Measurements from ENCODE around the gene CLMN.
A peak's percentile ranks its signal among the peaks of the same experiment; 100 is the strongest.

CLMN gene

DNA sequence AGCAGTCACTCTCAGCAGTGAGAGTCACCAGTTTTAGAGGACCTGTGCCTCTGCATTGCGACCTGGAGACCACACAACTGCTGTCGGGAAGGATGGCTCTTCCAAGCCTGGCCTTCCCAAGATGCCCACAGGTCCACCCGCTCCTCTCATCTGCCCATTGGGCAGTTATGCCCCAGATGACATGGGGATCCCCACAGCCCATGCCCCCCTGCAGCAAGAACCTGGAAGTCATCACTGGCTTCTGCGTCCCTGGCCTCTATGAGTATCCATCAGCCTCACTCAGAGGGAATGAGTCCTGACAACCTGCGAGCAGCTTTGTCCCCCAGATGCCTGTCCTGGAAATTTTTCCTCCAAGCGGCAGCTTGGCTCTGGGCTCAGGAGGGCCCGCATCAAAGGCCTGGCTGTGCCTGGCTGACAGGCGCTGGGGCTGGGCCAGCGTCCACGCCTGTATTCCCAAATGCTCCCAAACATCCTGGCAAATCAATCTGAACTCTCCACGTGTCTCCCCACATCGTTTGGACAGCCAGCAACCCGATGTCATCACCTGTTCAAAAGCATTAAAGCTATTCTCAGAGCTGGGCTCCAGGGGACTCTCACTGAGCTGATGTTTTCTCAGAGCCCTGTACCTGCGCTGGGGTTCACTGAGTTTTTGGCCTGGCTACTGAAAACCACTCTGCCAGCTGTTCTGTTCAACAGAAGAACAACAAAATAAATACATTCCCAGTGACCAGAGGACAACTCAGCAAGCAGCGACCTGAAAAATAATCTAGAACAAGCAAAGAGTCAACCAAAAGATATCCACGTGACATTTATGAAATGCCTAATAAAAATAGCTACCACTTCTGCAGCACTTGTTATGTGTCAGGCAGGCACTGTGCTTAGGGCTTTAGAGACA is 57.8 kb downstream of the CLMN start:
- no peak for DNase-seq (ENCODE audit: low read depth)

GRCh38 chr14:95260537-95261361 is 59.0 kb downstream of the CLMN start:
- DNase-seq (ENCODE audit: low read depth), result peak; percentile 68

DNA sequence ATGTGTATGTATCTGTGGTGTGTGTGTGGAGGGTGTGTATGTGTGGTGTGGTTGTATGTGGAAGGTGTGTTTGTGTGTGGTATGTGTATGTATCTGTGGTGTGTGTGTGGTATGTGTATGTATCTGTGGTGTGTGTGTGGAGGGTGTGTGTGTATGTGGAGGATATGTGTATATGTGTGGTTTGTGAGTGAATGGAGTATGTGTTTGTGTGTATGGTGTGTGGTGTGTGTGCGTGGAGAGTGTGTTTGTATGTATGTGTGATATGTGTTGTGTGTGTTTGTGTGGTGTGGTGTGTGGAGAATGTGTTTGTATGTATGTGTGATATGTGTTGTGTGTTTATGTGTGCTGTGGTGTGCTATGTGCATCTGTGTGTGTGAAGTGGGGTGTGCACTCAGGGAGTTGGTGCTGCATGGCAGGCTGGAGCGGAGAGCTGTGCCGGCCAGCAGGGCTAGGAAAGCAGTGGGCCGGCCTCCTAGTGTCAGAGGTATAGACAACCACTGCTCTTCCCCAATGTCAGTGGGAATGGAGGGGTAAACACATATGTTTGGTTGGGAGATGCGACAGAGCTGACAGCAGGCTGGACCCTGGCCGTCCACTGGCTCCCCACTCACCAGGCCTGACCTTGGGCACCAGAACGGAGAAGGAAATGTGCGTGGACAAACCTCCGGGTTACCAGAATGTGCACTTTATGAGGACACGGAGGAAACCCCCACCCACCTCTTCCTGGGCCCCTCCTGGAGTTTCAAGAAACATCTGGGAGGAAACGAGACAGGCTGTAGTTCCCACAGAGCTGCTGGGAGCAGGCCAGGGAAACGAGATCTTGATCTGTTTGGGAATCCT is 60.7 kb downstream of the CLMN start:
- DNase-seq (ENCODE audit: low read depth), result no peak

DNA sequence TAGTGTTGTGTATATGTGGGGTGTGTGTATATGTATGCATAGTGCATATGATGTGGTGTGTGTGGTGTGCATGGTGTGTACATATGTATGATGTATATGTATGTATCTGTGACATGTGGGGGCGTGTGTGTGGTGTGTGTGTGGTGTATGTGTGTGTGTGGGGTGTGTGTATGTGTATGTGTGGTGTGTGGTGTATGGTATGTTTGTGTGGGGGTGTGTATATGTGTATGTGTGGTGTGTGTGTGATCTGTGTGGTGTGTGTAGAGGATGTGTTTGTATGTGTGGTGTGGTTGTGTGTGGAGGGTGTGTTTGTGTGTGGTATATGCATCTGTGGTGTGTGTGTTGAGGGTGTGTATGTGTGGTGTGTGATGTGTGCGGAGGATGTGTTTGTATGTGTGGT is 61.6 kb downstream of the CLMN start:
- DNase-seq (ENCODE audit: low read depth), result no peak

GRCh38 chr14:95257521-95257920 is 62.2 kb downstream of the CLMN start:
- no peak for DNase-seq (ENCODE audit: low read depth)

- no peak for DNase-seq (ENCODE audit: low read depth)
Observed at GRCh38 chr14:95256776-95257060, 63.0 kb downstream of the CLMN start.

- DNase-seq (ENCODE audit: low read depth), result no peak
Observed at GRCh38 chr14:95256002-95256775, 63.5 kb downstream of the CLMN start.

GRCh38 chr14:95255487-95255886 is 64.2 kb downstream of the CLMN start:
- no peak for DNase-seq (ENCODE audit: low read depth)

DNA sequence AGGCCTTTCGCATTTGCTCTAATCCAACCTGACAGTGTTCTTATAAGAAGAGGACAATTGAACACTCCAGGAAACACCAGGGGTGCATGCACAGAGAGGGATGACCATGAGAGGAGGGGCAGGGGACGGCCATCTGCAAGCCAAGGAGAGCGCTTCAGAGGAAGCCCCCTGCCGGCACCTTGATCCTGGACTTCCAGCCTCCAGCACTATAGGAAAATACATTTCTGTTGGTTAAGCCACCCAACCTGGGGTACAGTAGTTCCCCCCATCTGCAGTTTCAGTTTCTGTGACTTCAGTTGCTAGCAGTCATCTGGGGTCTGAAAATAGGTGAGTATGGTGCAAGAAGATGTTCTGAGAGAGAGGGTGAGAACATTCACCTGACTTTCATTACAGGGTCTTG is 64.7 kb downstream of the CLMN start:
- DNase-seq (ENCODE audit: low read depth), result no peak

DNA sequence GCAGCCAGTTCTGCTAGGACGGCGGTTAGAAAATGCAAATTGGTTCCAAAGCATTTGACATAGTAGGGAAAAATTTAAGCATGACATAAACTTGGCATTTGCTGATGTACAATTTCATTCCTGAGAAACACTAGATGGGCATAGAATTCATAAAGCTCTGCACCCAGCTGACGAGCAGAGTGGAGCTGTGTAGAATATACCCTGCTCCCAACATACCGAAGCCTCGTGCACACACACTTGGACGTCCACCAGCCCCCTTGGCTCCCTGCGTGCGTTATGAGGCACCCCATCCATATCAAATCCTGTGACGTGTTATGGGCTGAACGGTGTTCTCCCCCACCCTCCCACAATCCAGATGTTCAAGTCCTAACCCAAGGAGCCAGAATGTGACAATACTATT is 65.4 kb downstream of the CLMN start:
- no peak for DNase-seq (ENCODE audit: low read depth)

DNA sequence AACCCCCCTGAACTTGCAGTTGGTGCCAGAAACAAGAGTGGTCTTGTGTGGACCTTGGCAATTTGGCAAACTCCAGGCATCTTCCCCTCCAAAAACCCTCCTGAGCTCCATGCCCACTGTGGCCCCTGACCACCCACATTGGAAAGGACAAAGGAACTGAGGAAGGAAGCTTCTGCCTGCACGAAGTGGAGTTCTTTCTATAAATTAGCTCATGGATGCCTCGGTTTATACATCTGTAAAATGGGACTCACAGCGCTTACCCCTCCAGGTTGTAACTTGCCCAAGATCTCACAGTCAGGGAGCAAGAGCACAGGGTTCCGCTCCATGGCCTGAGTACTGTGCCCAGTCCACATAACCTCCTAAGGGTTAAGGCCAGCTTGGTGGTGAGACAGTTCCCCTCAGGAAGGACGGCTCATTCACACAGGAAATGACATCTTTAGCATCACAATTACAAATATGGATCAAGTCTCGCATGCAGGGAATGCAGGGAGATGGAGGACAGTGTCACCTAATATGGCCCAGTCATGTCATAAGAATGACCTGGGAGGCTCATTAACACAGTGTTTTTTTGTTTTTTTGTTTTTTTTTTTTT is 66.6 kb downstream of the CLMN start:
- DNase-seq (ENCODE audit: low read depth), result no peak

- no peak for DNase-seq (ENCODE audit: low read depth)
Observed at GRCh38 chr14:95252219-95252618, 67.5 kb downstream of the CLMN start.

DNA sequence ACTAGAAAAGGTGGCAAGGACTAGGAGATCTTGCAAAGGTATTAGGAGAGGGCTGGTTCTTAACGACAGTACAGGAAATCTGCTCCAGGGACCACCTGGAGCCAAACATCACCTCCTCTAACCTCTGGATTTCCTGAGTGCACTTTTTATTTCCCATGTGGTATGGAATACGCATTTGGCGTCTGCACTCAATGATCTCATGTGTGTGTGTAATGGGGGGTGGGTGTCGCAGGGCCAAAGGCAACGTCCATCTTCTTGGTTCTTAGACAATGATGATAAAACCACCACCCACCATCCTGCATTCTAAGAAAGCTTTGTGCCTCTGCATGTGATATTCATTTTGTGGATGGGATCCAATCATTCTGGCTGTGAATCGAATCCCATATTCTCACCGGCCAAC is 68.8 kb downstream of the CLMN start:
- no peak for DNase-seq (ENCODE audit: low read depth)

GRCh38 chr14:95250140-95250769 is 69.5 kb downstream of the CLMN start:
- DNase-seq (ENCODE audit: low read depth), result no peak

DNA sequence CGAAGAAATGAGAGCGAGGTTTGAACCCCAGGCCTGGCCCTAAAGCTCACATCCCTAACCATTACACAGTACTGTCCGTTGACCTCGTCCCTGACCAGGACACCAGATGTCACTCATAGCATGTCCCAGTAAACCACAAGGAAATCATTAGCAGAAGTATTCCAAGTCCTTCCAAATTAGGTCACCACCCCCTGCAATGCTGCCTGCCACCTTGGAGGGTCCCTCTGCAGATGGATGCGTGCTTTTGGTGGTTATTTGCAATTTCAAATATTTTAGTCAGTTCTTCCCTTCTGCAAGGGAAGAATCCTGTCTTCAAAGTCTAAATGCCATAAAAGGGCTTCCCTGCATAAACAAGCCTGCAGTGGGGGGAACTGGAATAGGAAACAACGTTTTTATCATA is 71.3 kb downstream of the CLMN start:
- DNase-seq (ENCODE audit: low read depth), result no peak

DNA sequence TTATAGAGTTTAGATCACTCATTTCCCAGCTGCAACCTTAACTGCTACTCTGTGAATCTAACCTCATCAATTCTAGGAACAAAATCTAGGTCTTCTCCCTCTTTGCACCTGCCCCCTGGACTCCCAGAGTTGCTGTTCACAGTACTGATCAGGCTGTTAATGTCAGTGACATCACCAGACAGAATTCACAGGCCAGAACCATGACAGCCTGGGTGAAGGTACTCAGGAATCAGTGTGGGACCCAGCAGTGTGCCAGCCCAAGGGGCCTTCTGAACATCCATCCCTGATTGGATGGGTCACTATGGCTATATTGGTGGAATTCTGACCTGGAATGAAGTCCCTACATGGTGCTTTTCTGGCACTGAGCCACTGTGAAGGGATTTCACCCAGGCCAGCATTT is 72.8 kb downstream of the CLMN start:
- no peak for DNase-seq (ENCODE audit: low read depth)

- DNase-seq (ENCODE audit: low read depth), result no peak
Observed at GRCh38 chr14:95245334-95245733, 74.4 kb downstream of the CLMN start.

DNA sequence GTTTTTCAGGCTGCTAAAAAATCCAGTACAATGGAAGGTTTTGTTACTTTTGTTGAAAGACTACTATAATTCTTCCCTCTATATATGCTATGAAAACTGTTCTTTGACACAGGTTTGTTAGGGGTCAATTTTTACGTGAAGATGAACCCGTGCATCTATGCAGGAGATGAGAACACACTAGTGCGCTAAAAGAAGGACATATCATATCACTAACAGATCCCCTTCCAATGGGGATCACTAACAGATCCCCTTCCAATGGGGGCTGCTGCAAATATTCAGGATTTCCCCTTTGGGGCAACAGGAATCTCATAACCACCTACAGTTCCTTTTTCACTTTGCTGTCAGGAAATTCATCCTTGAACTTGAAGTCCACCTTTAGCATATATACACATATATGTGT is 75.1 kb downstream of the CLMN start:
- DNase-seq (ENCODE audit: low read depth), result no peak

DNA sequence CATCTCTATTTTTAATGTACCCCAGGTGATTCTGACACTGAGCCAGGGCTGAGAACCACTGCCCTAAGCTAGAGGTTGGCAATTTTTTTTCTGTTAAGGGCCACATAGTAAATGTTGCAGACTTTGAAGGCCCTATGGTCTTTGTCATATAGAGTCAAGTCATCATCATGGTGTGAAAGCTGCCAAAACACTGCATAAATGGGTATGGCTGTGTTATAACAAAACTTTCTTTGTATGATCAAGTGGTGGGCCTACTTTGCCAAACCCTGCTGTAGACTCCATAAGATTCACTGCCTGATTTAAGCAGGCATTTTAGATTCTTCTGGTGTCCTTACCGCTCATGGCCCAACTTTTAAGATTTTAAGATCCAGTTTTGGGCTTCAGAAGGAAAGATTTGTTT is 76.8 kb downstream of the CLMN start:
- DNase-seq (ENCODE audit: low read depth), result no peak

- DNase-seq (ENCODE audit: low read depth), result no peak
Observed at GRCh38 chr14:95240859-95241813, 78.6 kb downstream of the CLMN start.

Data from HS-5 (cell line).